IMR-90 (cell line): Measurements from ENCODE around the gene ANKUB1. TPM values are rescaled to one million over a fixed set of nuclear protein-coding genes. Genes with fewer than 3 reads are reported as not detected.

Experiments used
- ATAC-seq: fragments of 200-7000 bp; cut with Tn5 transposase; 2 replicates; pipeline ENCODE4 v1.9.1; 2020; ENCODE audit warnings: low read depth, mild to moderate bottlenecking, moderate library complexity
- BruUV-seq: library from RNA; stranded (reverse); fragments of 400-500 nt; replicated peaks from 2 replicates; lab custom pipeline; 2021; lab: Mats Ljungman, UMichigan
- CTCF ChIA-PET: fragments of 300-600 bp; formaldehyde crosslinking; extraction: SDS; loops from one replicate; lab custom pipeline; 2021; ENCODE audit warnings: antibody characterized with exemption; lab: Yijun Ruan, JAX
- POLR2A ChIA-PET: fragments of 300-600 bp; sonication (Branson Sonifier 250); formaldehyde crosslinking; loops from one replicate; lab custom pipeline; 2022; ENCODE audit warnings: antibody characterized with exemption; ENCODE audit not compliant: unreplicated experiment; lab: Charles Lee
- DNase-seq: peaks from one replicate; pipeline ENCODE4 v3.0.0; 2013
- H2AFZ ChIP-seq: replicated peaks from 2 replicates; pipeline ENCODE3; 2013; ENCODE audit warnings: low read length, mild to moderate bottlenecking; ENCODE audit not compliant: poor library complexity
- H2AK5ac ChIP-seq: 2 replicates; pipeline ENCODE4 v1.6.1; 2013; ENCODE audit warnings: low read depth, low read length, inconsistent platforms
- H2AK9ac ChIP-seq: replicated peaks from 2 replicates; pipeline ENCODE3; 2013; ENCODE audit warnings: mild to moderate bottlenecking, low read depth, low read length, moderate library complexity; ENCODE audit not compliant: poor library complexity
- H2BK120ac ChIP-seq: 2 replicates; pipeline ENCODE4 v1.6.1; 2013; ENCODE audit warnings: low read depth, low read length, inconsistent platforms
- H2BK15ac ChIP-seq: 3 replicates; pipeline ENCODE4 v1.6.1; 2013; ENCODE audit warnings: low read depth, low read length, inconsistent platforms
- H2BK20ac ChIP-seq: 2 replicates; pipeline ENCODE4 v1.6.1; 2013; ENCODE audit warnings: low read depth, mild to moderate bottlenecking, inconsistent platforms, low read length, moderate library complexity
- H2BK5ac ChIP-seq: 2 replicates; pipeline ENCODE4 v1.6.1; 2013; ENCODE audit warnings: mild to moderate bottlenecking, low read depth, low read length, inconsistent platforms; ENCODE audit not compliant: poor library complexity, severe bottlenecking
- H3K14ac ChIP-seq: replicated peaks from 2 replicates; pipeline ENCODE4 v1.6.1; 2013; ENCODE audit warnings: low read depth, low read length, inconsistent platforms
- H3K18ac ChIP-seq: 2 replicates; pipeline ENCODE4 v1.6.1; 2013; ENCODE audit warnings: low read depth, low read length, control low read depth
- H3K23ac ChIP-seq: 2 replicates; pipeline ENCODE4 v1.6.1; 2013; ENCODE audit warnings: low read depth, low read length, inconsistent platforms
- H3K27ac ChIP-seq: 2 replicates; pipeline ENCODE4 v1.5.1; 2013; ENCODE audit warnings: mild to moderate bottlenecking, control low read depth, low read length; ENCODE audit not compliant: insufficient read depth
- H3K27me3 ChIP-seq: 2 replicates; pipeline ENCODE4 v1.6.1; 2013; ENCODE audit warnings: low read length; ENCODE audit not compliant: control insufficient read depth, insufficient read depth
- H3K36me3 ChIP-seq: 2 replicates; pipeline ENCODE4 v1.6.1; 2013; ENCODE audit warnings: low read length, mixed read lengths; ENCODE audit not compliant: control insufficient read depth, insufficient read depth
- H3K4ac ChIP-seq: 2 replicates; pipeline ENCODE4 v1.6.1; 2013; ENCODE audit warnings: low read depth, low read length, inconsistent platforms
- H3K4me1 ChIP-seq: 2 replicates; pipeline ENCODE4 v1.6.1; 2013; ENCODE audit warnings: low read length, mixed read lengths; ENCODE audit not compliant: control insufficient read depth, insufficient read depth
- H3K4me2 ChIP-seq: 2 replicates; pipeline ENCODE4 v1.6.1; 2013; ENCODE audit warnings: low read depth, mild to moderate bottlenecking, control low read depth, low read length, moderate library complexity
- H3K4me3 ChIP-seq: 2 replicates; pipeline ENCODE4 v1.5.1; 2013; ENCODE audit warnings: low read depth, mild to moderate bottlenecking, control low read depth, low read length, moderate library complexity; ENCODE audit not compliant: insufficient read depth
- H3K56ac ChIP-seq: 2 replicates; pipeline ENCODE4 v1.6.1; 2013; ENCODE audit warnings: low read length, inconsistent platforms; ENCODE audit not compliant: insufficient read depth; ENCODE audit errors: extremely low read depth
- H3K79me1 ChIP-seq, 2 experiments: 2 replicates each; pipeline ENCODE4 v1.6.1; 2013; ENCODE audit warnings: low read length in 2 of 2, inconsistent platforms in 1 of 2, low read depth in 1 of 2
- H3K9ac ChIP-seq: 2 replicates; pipeline ENCODE4 v1.6.1; 2013; ENCODE audit warnings: low read depth, low read length, control low read depth
- H3K9me1 ChIP-seq: 2 replicates; pipeline ENCODE4 v1.6.1; 2013; ENCODE audit warnings: low read length, inconsistent platforms; ENCODE audit not compliant: insufficient read depth
- H3K9me3 ChIP-seq: 2 replicates; pipeline ENCODE4 v1.6.1; 2013; ENCODE audit warnings: low read length; ENCODE audit not compliant: control insufficient read depth, insufficient read depth
- H4K20me1 ChIP-seq: 2 replicates; pipeline ENCODE4 v1.6.1; 2013; ENCODE audit warnings: low read length, inconsistent platforms; ENCODE audit not compliant: insufficient read depth
- H4K5ac ChIP-seq: 2 replicates; pipeline ENCODE4 v1.6.1; 2013; ENCODE audit warnings: mild to moderate bottlenecking, low read depth, low read length, control low read depth
- H4K8ac ChIP-seq, 2 experiments: 2 replicates each; pipeline ENCODE4 v1.6.1; 2013; ENCODE audit warnings: low read depth in 2 of 2, low read length in 2 of 2, control low read depth in 1 of 2, inconsistent platforms in 1 of 2
- H4K91ac ChIP-seq: 2 replicates; pipeline ENCODE4 v1.6.1; 2013; ENCODE audit warnings: low read depth, low read length, inconsistent platforms; ENCODE audit not compliant: insufficient read depth
- CEBPB ChIP-seq: IDR thresholded peaks from 2 replicates; pipeline ENCODE4 v1.6.1; 2012; ENCODE audit warnings: low read depth, low read length, improper control_type of control experiment
- MAFK ChIP-seq: IDR thresholded peaks from 2 replicates; pipeline ENCODE4 v1.6.1; 2012; ENCODE audit warnings: low read depth, low read length, improper control_type of control experiment
- MAZ ChIP-seq: IDR thresholded peaks from 2 replicates; pipeline ENCODE4 v1.6.1; 2012; ENCODE audit warnings: low read depth, mild to moderate bottlenecking, low read length, improper control_type of control experiment, moderate library complexity, borderline replicate concordance
- RAD21 ChIP-seq: IDR thresholded peaks from 2 replicates; pipeline ENCODE4 v1.6.1; 2012; ENCODE audit warnings: low read length, improper control_type of control experiment
- RCOR1 ChIP-seq: IDR thresholded peaks from 2 replicates; pipeline ENCODE4 v1.6.1; 2012; ENCODE audit warnings: mild to moderate bottlenecking, low read length, improper control_type of control experiment; ENCODE audit not compliant: insufficient replicate concordance
- WGBS, 2 experiments: methylation state at CpG; one replicate each; pipeline versions ENCODE4 v1.1.5 to v1.1.7; 2013; ENCODE audit warnings: missing lambda C conversion rate in 2 of 2; ENCODE audit not compliant: insufficient read length in 1 of 2; ENCODE audit errors: extremely low coverage in 2 of 2; 5-methylcytosine and 5-hydroxymethylcytosine counted together
- dilution Hi-C: fragments of 300-500 bp; cut with HindIII; formaldehyde crosslinking; loops from one replicate; pipeline ENCODE4 v1.14.3; 2018; ENCODE audit warnings: low sequenced_read_pairs; ENCODE audit not compliant: unreplicated experiment
- in situ Hi-C: fragments of 300-500 bp; cut with MboI; formaldehyde crosslinking; loops from 3 replicates; pipeline ENCODE4 v1.14.3; 2019; ENCODE audit warnings: low sequenced_read_pairs, inconsistent platforms, mixed read lengths
- intact Hi-C: fragments of 100-400 bp; cut with micrococcal nuclease; formaldehyde crosslinking; loops from 2 replicates; pipeline ENCODE4 v1.10.0; 2022
- polyA plus RNA-seq, 3 experiments: library from polyadenylated mRNA; depleted of rRNA; stranded (reverse); fragments of >200 nt; gene quantifications; 2 replicates each; pipeline ENCODE4 v1.2.3, GENCODE V29; 2012; ENCODE audit warnings: low replicate concordance in 1 of 3
- total RNA-seq: library from RNA; depleted of rRNA; stranded (reverse); fragments of >200 nt; gene quantifications from 2 replicates; pipeline ENCODE4 v1.2.3, GENCODE V29; 2012
- TF ChIP-seq, protein P1 (sequence below): conservative IDR thresholded peaks from 2 replicates; pipeline ENCODE4 v1.5.1; 2012; ENCODE audit warnings: mild to moderate bottlenecking, low read depth, low read length, improper control_type of control experiment

The ANKUB1 gene
- total and polyA plus RNA-seq, 2 of the 4 experiments (the other 2 are of a cell fraction) = not detected

DNA sequence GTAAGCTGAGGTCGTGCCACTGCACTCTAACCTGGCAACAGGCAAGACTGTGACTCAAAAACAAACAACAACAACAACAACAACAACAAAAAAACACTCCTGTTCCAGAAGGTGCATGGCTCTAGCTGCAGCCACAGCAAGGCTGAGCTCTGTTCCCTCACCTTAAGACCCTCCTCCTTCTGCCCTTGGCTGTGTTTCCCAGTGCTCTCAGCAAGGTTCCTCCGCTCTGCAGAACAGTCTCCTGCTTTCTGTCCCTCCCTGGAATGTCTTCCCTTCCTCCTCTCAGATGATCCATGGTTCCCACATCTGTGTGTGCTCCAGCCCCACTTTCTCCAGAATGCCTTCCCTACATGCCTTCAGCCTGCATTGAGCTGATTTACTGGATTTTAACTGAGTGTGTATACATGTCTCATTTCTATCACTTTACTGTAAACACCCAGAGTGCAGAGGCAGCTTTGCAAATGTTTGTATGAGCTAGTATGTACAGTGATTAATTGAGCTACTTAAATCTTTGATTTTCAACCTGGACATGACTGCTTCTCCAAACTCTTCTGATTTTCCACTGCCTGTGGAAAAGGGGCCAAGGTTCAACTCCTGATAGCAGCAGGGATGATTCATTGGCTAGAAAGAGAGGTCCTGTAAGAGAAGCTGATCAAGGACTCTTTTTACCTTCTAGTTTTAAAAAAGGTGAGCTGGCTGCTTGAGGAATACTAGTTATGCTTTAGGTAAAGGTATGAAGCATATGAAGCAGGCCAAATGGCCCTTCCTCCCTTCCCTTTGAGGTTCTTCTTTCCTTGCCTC is 14.7 kb downstream of the ANKUB1 start:
- Histone ChIP-seq H3K14ac (peak overlapping the region; percentile 24), H4K20me1 (no peaks in the 10 kb centered on the region), H4K91ac (no peak overlapping the region; the same call in 1 of the 2 replicates), H2BK120ac (peak overlapping the region; percentile 54), H2AK5ac (peak overlapping the region; percentile 41; the same call in 1 of the 2 replicates), H3K9me1 (peaks cover 6% of the 10 kb centered on the region), H3K18ac (peak overlapping the region; percentile 26; the same call in 1 of the 2 replicates), H3K4me2 (peak overlapping the region; percentile 15; the same call in 1 of the 2 replicates), H2BK15ac (no peak overlapping the region), H3K9ac (no peak overlapping the region), H2AK9ac (no peak overlapping the region), H3K4ac (peak overlapping the region; percentile 68), H3K23ac (peak overlapping the region; percentile 4; the same call in 1 of the 2 replicates), H2AFZ (peak overlapping the region; percentile 6), H4K5ac (no peak overlapping the region; the same call in 1 of the 2 replicates), H2BK20ac (peak overlapping the region; percentile 75), H3K4me3 (no peak overlapping the region), H3K27me3 (no peaks in the 10 kb centered on the region), H3K9me3 (no peaks in the 10 kb centered on the region), H3K27ac (no peak overlapping the region), H4K8ac (peak overlapping the region in 1 of 2 experiments; percentile 12; a peak in 1 of 4 replicates), H3K56ac (no peak overlapping the region), H3K4me1 (peaks cover 4% of the 10 kb centered on the region), H3K79me1 (peaks cover 0 to 3% of the 10 kb centered on the region in 2 experiments; a peak in 1 of 4 replicates), H2BK5ac (no peak overlapping the region), H3K36me3 (no peaks in the 10 kb centered on the region)
- dilution Hi-C loops (no loop called here), in situ Hi-C loops (no loop called here), intact Hi-C loops (no loop called here)
- DNase-seq (peak; percentile 23), ATAC-seq (peak; percentile 71)
- BruUV-seq = no TSS peak
- ChIA-PET POLR2A (no interaction called here), CTCF (interaction anchor here (1.5 kb wide), 2 partner anchors 12 to 30 kb away, joined by 3 to 5 read pairs; no protein-coding TSS in a partner anchor)
- 60% methylated on average over 1 of the region's 2 CpGs; no CpG with 5 or more reads in 1 of the 2 experiments for WGBS, 2 experiments
- TF ChIP-seq MAFK (no peak), RAD21 (no peak), MAZ (no peak), CEBPB (no peak), RCOR1 (no peak)
- TF ChIP-seq, protein P1, sequence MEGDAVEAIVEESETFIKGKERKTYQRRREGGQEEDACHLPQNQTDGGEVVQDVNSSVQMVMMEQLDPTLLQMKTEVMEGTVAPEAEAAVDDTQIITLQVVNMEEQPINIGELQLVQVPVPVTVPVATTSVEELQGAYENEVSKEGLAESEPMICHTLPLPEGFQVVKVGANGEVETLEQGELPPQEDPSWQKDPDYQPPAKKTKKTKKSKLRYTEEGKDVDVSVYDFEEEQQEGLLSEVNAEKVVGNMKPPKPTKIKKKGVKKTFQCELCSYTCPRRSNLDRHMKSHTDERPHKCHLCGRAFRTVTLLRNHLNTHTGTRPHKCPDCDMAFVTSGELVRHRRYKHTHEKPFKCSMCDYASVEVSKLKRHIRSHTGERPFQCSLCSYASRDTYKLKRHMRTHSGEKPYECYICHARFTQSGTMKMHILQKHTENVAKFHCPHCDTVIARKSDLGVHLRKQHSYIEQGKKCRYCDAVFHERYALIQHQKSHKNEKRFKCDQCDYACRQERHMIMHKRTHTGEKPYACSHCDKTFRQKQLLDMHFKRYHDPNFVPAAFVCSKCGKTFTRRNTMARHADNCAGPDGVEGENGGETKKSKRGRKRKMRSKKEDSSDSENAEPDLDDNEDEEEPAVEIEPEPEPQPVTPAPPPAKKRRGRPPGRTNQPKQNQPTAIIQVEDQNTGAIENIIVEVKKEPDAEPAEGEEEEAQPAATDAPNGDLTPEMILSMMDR = no peak
